Natural killer cell (primary cell): ENCODE measurements around the gene CMTM3. TPM values are rescaled to one million over a fixed set of nuclear protein-coding genes. Genes with fewer than 3 reads are reported as not detected.

Source experiments
- ATAC-seq, 3 donors: fragments of 150-1000 bp in 2 of 3; fragments of 200-7000 bp in 1 of 3; cut with Tn5 transposase; 1 replicate in 1 of 3; 2 replicates in 2 of 3; pipeline ENCODE4 v1.10.0; 2021; ENCODE audit warnings: mild to moderate bottlenecking in 2 of 3, moderate library complexity in 2 of 3
- DNase-seq, 2 donors: peaks; one replicate each; pipeline versions ENCODE4 v3.0.0 to v3.0.0-alpha.2; 2013 to 2021; ENCODE audit warnings: mixed read lengths in 1 of 2
- H3K27ac ChIP-seq: one replicate; pipeline ENCODE4 v1.5.1; 2013; ENCODE audit warnings: mild to moderate bottlenecking, low read length
- H3K27me3 ChIP-seq: one replicate; pipeline ENCODE4 v1.6.1; 2013; ENCODE audit warnings: low read length; ENCODE audit not compliant: control insufficient read depth, insufficient read depth
- H3K36me3 ChIP-seq: one replicate; pipeline ENCODE4 v1.6.1; 2013; ENCODE audit warnings: low read length; ENCODE audit not compliant: control insufficient read depth, insufficient read depth
- H3K4me1 ChIP-seq: one replicate; pipeline ENCODE4 v1.6.1; 2013; ENCODE audit warnings: low read length; ENCODE audit not compliant: control insufficient read depth, insufficient read depth
- H3K4me3 ChIP-seq: one replicate; pipeline ENCODE4 v1.5.1; 2013; ENCODE audit warnings: low read length
- H3K9me3 ChIP-seq: one replicate; pipeline ENCODE4 v1.6.1; 2013; ENCODE audit warnings: low read length; ENCODE audit not compliant: control insufficient read depth, insufficient read depth
- H3K27ac Mint-ChIP-seq, 2 donors: one replicate each; pipeline ENCODE4 v1.8.0; 2022; ENCODE audit warnings: mild to moderate bottlenecking in 2 of 2, mixed read lengths in 2 of 2, moderate library complexity in 1 of 2
- H3K27me3 Mint-ChIP-seq, 2 donors: one replicate each; pipeline ENCODE4 v1.8.0; 2022; ENCODE audit warnings: low read depth in 2 of 2, mixed read lengths in 2 of 2
- H3K36me3 Mint-ChIP-seq: one replicate; pipeline ENCODE4 v1.8.0; 2022; ENCODE audit warnings: mixed read lengths
- H3K4me1 Mint-ChIP-seq, 2 donors: one replicate each; pipeline ENCODE4 v1.8.0; 2022; ENCODE audit warnings: mixed read lengths in 2 of 2
- H3K4me3 Mint-ChIP-seq: one replicate; pipeline ENCODE4 v1.8.0; 2022; ENCODE audit warnings: mild to moderate bottlenecking, moderate library complexity, mixed read lengths
- H3K9me3 Mint-ChIP-seq, 2 donors: one replicate each; pipeline ENCODE4 v1.8.0; 2022; ENCODE audit warnings: mixed read lengths in 2 of 2
- CTCF ChIP-seq: fragments of 200-600 bp; IDR thresholded peaks from one replicate; pipeline ENCODE4 v1.8.0; 2022; ENCODE audit warnings: antibody characterized with exemption
- WGBS: methylation state at CpG from one replicate; pipeline ENCODE4 v1.1.7; 2013; ENCODE audit warnings: missing lambda C conversion rate; ENCODE audit not compliant: insufficient coverage; 5-methylcytosine and 5-hydroxymethylcytosine counted together
- intact Hi-C: fragments of 100-400 bp; cut with micrococcal nuclease; formaldehyde crosslinking; loops from one replicate; pipeline ENCODE4 v1.14.2; 2022
- total RNA-seq, 4 donors: library from RNA; stranded (reverse); fragments of 120-200 nt in 1 of 4; gene quantifications; one replicate each; pipeline versions ENCODE4 v1.2.3 to v1.2.4, GENCODE V29; 2013 to 2022

CMTM3 gene
- total RNA-seq, 3 donors from 2014 or later (not counting 1 experiment from before 2014, with no cell fraction given): 68.2 to 86.4 (median 85.0) TPM

- intact Hi-C loops: no loop called here
- Histone ChIP-seq H3K27me3 (no peaks in the 10 kb centered on the region), H3K9me3 (no peaks in the 10 kb centered on the region), H3K36me3 (no peaks in the 10 kb centered on the region), H3K27ac (no peak overlapping the region), H3K4me1 (no peaks in the 10 kb centered on the region), H3K4me3 (no peak overlapping the region)
- WGBS: 89% methylated on average over 3 of the region's 3 CpGs
- no peak overlapping the region for H3K4me3 Mint-ChIP-seq
- no peak for TF ChIP-seq CTCF
- H3K9me3 Mint-ChIP-seq: no peaks in the 10 kb centered on the region
- DNase-seq (no peak), ATAC-seq (no peak)
- no peaks in the 10 kb centered on the region for H3K36me3 Mint-ChIP-seq
- no peak overlapping the region for H3K27ac Mint-ChIP-seq
- H3K27me3 Mint-ChIP-seq: peaks cover 16 to 22% of the 10 kb centered on the region in 2 donors
- H3K4me1 Mint-ChIP-seq: peaks cover 0 to 5% of the 10 kb centered on the region in 2 donors
Observed at GRCh38 chr16:66656547-66656946, 52.0 kb downstream of the CMTM3 start.

- H3K27me3 ChIP-seq: no peaks in the 10 kb centered on the region
- no peaks in the 10 kb centered on the region for H3K4me1 ChIP-seq
- Mint-ChIP-seq H3K27me3 (peaks cover 16 to 22% of the 10 kb centered on the region in 2 donors), H3K27ac (no peak overlapping the region), H3K4me1 (peaks cover 0 to 5% of the 10 kb centered on the region in 2 donors), H3K36me3 (no peaks in the 10 kb centered on the region), H3K9me3 (no peaks in the 10 kb centered on the region), H3K4me3 (no peak overlapping the region)
- intact Hi-C loops: no loop called here
- WGBS: 41% methylated on average over 6 of the region's 6 CpGs
- TF ChIP-seq CTCF: no peak
- DNase-seq (no peak), ATAC-seq (no peak)
- H3K36me3 ChIP-seq: no peaks in the 10 kb centered on the region
- H3K9me3 ChIP-seq: no peaks in the 10 kb centered on the region
- no peak overlapping the region for H3K4me3 ChIP-seq
- H3K27ac ChIP-seq: no peak overlapping the region
Observed at GRCh38 chr16:66658143-66658859, 53.8 kb downstream of the CMTM3 start.

GRCh38 chr16:66658860-66659190, 54.3 kb downstream of the CMTM3 start:
- no peak overlapping the region for H3K27ac Mint-ChIP-seq
- no peak overlapping the region for H3K4me3 ChIP-seq
- no peaks in the 10 kb centered on the region for H3K9me3 Mint-ChIP-seq
- H3K4me1 ChIP-seq: no peaks in the 10 kb centered on the region
- H3K36me3 Mint-ChIP-seq: no peaks in the 10 kb centered on the region
- no peak overlapping the region for H3K4me3 Mint-ChIP-seq
- no peaks in the 10 kb centered on the region for H3K9me3 ChIP-seq
- WGBS: 93% methylated on average over 5 of the region's 5 CpGs
- TF ChIP-seq CTCF: no peak
- peaks cover 16 to 22% of the 10 kb centered on the region in 2 donors for H3K27me3 Mint-ChIP-seq
- H3K27me3 ChIP-seq: no peaks in the 10 kb centered on the region
- no peaks in the 10 kb centered on the region for H3K36me3 ChIP-seq
- ATAC-seq: no peak
- no peak overlapping the region for H3K27ac ChIP-seq
- H3K4me1 Mint-ChIP-seq: peaks cover 0 to 5% of the 10 kb centered on the region in 2 donors
- no peak for DNase-seq
- intact Hi-C loops: no loop called here
